HG03103 (cell line): ENCODE data around the gene ABHD3.
"Not testable (repeated sequence)": the region's sequence is repeated elsewhere in the genome, so short reads cannot be mapped to it uniquely, and the experiment has no call there.

Source experiments
- ATAC-seq: cut with Tn5 transposase; IDR thresholded peaks from one replicate; pipeline ENCODE4 v1.9.1; 2021; ENCODE audit warnings: low read depth; ENCODE audit not compliant: unreplicated experiment

Gene ABHD3, protein sequence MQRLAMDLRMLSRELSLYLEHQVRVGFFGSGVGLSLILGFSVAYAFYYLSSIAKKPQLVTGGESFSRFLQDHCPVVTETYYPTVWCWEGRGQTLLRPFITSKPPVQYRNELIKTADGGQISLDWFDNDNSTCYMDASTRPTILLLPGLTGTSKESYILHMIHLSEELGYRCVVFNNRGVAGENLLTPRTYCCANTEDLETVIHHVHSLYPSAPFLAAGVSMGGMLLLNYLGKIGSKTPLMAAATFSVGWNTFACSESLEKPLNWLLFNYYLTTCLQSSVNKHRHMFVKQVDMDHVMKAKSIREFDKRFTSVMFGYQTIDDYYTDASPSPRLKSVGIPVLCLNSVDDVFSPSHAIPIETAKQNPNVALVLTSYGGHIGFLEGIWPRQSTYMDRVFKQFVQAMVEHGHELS

DNA sequence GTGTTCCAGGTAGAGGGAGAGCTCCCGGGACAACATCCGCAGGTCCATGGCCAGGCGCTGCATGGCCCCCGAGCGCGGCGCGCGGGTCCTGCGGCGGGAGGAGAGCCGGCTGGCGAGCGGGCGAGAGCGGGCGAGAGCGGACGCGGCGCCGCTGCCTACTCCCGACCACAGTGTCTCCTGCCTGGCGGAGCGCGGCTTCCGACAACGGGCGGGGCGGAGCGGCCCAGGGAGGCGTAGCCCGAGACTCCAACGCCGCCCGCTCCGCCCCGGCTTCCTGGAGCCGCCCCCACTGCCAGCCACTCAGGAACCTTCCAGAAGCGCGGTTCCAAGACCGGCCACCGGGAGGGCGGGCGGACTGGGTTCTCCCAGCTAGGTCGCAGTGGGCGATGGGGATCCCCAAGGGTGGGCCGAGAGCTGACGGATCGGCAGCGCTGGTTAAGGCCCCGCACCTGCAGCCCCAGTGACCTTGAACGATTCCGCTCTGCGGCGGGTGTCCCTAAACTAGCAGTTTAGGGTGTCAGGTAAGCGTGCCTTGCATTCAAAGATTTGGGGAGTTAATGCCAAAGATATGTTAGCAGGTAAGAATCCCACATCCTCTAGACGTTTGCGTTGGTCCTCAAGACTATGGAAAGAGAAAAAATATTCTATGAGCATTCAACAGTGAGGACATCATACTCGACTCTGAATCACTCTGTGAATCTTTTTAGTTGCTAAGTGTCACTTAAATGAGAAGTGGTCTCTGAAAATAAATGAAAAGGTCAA lies at the start of gene ABHD3:
ABHD3 (minus strand) TSS at position 172 of the 762 bp plus-strand sequence; CDS start at position 63, 109 bp downstream.
- peak; percentile 89 for ATAC-seq

DNA sequence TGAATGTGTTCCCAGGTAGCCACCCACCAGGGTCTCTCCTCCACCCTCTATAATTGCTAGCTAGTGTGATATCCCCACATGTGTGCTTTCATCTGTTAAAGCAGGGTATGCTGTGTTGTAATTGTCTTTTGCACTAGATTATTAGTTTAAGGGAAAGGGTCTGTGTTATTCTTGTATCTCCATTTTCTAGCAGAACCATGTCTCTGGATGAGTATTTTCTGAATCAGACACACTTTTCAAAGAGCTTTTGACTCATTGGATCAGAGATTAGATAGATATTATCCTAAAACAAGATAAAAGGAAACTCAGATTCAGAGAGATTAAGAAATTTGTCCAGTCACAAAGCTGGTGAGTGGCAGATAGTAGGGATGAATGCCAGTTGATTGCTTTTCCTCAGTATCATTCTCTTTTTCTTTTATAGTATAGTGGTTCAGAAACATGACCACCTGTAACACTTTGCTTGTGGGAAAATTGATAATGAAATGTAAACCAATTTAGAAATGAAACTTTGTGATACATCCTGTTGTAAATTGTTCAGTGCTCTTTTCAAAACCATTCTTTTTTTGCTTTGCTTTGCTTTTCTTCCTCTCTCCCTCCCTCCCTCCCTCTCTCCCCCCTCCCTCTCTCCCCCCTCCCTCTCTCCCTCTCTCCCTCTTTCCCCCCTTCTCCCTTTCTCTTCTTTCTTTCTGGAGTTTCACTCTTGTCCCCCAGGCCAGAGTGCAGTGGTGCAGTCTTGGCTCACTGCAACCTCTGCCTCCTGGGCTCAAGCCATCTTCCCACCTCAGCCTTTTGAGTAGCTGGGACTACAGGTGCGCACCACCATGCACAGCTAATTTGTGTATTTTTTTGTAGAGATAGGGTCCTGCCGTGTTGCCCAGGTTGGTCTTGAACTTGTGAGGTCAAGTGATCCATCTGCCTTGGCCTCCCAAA lies 43.5 kb upstream of the ABHD3 start:
- no peak for ATAC-seq

DNA sequence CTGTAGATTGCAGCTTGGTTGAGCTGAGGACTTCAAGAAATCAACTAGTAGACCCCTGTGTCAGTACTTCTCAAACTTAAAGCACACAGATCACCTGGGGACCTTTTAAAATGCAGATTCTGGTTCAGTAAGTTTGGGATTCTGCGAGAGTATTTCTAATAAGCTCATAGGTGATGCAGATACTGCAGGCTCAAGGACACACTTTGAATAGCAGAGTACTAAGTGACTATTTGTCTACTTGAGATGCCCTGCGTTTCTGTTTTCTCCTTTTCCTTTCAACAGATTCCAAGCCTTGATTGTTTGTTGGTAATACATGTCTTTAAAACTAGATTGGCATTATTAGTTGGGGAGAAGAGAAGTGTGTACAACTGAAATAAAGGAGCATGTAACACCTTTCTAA lies 42.7 kb upstream of the ABHD3 start:
- ATAC-seq: no peak

DNA sequence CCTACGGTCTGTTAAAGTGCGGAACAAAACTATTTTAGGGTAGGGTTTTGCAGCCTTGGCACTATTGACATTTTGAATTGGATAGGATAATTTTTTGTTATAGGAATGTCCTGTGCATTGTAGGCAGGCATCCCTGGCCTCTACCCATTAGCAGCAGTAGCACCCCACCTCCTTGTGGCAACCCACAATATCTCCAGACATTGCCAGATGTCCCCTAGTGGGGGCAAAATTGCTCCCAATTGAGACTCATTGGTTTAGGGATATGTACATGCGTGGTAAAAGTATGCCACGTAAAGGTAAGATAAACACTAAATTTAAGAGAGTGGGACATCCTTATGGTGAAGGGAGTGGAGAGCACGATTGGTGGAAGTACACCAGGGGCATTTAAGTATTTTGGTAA lies 40.7 kb upstream of the ABHD3 start:
- ATAC-seq: no peak

DNA sequence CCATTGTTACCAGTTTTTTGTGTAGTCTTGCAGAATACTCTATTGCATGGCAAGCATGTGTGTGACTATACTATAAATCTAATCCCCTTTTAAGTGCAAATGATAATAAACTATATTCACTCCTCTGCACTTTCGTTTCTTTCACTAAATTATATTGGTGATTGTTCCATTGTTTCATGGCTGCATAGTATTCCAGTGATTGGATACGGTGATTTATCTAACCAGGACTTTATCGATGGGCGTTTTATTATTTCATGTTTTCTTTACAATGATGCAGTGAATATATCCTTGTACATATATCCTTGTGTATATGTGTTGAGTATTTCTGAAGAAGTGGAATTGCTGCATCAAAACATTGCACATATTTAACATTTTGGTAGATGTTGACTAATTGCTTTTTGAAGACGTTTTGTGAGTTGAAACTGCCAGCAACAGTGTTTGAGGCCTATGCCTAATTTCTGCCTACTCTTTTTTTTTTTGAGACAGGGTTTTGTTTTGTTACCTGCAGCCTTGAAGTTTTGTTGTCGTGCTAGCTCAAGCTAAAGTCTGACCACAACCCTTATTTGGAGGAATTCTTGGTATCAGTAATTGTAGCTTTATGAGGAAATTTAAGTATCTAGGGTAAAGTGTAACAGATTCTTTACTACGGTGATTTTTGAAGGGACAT lies 38.7 kb upstream of the ABHD3 start:
- no peak for ATAC-seq

DNA sequence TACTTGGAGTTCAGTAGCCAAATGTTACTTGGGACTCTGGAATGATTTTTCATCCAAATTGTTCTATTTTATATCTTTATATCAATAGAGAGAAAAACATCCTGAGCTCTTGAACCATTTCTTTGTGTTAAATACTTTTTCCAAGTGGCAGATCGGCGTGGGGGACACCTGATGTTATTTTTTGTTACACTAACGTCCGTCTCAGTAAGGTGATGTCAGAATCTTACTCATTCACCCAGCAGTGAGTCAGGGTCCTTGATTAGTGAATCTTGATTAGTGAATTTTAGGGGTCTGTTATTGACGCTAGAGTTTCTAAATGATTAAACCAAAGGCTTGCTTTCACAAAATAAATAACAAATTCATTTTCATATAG lies 37.7 kb upstream of the ABHD3 start:
- no peak for ATAC-seq

DNA sequence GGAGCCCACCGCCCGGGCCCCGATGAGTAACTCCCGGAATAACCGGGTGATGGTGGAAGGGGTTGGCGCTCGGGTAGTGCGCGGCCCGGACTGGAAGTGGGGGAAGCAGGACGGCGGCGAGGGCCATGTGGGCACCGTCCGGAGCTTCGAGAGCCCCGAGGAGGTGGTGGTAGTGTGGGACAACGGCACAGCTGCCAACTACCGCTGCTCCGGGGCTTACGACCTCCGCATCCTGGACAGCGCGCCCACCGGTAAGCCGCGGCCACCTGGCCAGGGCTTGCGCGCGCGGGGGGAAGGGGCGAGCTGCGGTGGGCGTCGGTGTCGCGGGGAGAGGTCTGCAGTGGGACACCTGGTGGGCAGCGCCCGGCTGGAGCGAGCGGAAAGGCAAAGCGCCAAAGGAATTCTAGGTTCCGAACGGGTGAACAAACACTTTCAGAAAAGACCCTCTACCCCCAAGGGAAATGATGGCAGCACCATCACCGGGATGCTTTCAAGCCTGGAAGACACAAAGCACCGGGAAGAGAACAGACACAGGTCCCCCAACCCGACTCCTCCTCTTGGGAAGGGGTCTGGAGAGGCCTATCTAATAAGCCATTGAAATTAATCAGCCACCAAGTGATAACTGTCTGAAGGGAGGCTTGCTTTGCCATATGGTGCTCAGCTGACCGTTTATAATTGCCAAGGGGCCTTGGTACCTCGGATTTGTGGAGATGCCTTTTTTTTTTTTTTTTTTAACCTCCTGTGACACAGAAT lies 37.2 kb upstream of the ABHD3 start:
- peak; percentile 13 for ATAC-seq

DNA sequence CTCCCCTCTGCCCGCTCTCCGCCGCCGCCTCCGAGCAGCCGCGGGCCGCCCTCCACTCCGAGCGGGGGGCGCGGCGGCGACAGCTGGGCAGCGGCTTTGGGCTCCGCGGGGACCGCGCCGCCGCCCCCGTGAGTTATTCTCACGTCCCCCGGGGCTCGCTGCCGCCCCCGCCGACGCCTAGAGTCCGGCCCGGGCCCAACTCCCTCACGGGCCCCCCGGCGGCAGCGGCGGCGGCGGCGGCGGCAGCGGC lies 36.7 kb upstream of the ABHD3 start:
- no peak for ATAC-seq

DNA sequence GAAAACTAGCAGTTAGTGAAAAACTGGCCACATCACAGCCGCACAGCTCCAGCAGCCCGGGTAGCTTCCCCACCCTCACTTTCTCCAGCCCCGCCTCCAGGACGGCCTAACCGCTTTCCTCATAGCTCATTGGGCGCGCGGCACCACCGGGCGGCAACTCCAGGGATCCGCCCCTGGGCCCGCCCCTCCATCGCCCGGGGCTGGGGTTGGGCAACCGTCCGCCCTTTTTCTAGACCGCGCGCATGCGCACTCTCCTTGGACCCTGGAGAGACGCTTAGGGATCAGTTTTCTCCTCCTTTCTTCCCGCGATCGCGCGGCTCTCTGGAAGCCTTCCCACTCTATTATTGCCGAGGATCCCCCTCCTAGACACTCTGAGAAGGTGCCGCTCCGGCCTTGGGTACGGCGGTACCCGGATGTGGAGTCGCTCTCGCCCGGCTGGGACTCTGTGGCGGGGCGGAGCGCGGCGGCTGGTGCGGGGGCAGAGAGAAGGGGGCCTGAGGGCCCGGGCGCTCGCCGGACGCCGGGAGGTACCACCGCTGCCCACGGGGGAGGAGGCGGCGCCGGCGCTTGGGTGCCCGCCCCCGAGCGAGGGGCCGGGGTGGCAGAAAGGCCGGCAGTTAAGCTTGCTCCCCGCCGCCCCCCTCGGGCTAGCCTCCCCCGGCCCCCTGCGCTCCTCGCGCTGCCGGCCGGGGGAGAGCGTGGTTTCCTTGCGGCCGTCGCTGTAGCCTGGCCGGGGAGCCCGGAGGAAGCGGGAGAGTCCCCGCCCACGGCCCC lies 36.2 kb upstream of the ABHD3 start, which contains the start of gene MIB1:
MIB1 (plus strand) TSS at position 255 of the 774 bp plus-strand sequence. CDS start 792 bp downstream, outside the sequence.
- peak; percentile 96 for ATAC-seq

DNA sequence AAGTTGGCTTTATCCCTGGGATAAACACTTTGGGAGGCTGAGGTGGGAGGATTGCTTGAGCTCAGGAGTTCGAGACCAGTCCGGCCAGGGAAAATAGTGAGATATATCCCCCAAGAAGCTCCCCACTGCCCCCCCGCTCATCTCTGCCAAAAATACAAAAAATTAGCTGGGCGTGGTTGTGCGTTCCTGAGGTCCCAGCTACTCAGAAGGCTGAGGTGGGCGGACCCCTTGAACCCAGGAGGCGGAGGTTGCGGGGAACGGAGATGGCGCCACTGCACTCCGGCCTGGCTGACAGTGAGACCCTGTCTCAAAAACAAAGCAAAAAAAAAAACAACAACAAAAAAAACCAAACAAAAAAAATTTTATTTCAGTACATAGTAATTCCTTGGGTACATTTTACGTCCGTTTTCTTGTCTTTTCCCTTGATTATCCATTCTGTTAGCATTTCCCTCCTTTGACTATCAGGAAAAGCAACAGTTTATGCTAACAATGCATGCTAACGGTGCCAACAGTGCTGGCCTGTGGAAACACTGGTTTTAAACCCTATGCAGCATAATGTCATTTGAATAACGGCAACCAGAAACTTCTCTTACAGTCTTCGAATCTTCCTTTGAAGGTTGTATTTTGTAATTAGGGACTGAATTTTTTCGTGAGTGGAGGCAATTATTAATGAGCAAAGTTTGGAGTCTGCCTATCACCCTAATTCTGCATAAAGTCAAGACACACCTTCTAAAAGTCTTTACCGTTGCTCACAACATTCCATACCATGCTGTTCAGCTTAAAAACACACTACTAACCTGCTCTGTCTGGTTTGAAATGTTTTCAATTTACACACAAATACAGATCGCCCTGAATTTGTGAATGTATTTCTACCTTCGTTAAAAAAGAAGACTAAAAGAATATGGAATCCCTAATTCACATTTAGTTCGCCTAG lies 35.3 kb upstream of the ABHD3 start:
- ATAC-seq: peak; percentile 17

DNA sequence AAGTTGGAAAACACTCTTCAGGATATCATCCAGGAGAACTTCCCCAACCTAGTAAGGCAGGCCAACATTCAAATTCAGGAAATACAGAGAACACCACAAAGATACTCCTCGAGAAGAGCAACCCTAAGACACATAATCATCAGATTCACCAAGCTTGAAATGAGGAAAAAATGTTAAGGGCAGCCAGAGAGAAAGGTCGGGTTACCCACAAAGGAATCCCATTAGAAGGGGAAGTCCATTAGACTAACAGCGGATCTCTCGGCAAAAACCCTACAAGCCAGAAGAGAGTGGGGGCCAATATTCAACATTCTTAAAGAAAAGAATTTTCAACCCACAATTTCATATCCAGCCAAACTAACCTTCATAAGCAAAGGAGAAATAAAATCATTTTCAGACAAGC lies 32.4 kb upstream of the ABHD3 start:
- ATAC-seq: not testable (repeated sequence)

DNA sequence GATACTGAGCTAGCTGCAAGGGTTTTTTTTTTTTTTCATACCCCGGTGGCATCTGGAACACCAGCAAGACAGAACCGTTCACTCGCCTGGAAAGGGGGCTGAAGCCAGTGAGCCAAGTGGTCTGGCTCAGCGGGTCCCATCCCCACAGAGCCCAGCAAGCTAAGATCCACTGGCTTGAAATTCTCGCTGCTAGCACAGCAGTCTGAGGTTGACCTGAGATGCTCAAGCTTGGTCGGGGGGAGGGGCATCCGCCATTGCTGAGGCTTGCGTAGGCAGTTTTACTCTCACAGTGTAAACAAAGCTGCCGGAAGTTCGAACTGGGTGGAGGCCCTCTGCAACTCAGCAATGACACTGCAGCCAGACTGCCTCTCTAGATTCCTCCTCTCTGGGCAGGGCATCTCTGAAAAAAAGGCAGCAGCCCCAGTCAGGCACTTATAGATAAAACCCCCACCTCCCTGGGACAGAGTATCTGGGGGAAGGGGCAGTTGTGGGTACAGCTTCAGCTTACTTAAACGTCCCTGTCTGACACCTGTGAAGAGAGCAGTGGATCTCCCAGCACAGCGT lies 31.0 kb upstream of the ABHD3 start:
- ATAC-seq: no peak

DNA sequence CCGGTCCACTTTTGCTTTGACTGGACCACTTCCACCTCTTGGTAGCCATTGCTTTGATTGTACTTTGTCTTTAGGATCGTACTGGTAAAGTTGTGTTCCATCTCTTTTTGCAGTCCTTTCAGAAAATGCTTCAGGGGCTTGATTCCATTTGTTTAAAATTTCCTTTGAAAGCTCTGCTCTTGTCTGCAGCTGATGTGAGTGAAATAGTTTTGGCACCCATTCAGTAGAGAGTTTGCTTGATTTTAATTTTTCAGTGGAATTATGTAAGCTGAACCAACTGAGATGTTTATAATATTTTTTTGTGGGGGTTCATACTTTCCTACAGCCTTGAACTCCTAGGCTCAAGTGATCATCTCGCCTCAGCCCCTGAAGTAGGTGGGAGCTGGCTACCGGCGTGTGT lies 28.4 kb upstream of the ABHD3 start:
- no peak for ATAC-seq

DNA sequence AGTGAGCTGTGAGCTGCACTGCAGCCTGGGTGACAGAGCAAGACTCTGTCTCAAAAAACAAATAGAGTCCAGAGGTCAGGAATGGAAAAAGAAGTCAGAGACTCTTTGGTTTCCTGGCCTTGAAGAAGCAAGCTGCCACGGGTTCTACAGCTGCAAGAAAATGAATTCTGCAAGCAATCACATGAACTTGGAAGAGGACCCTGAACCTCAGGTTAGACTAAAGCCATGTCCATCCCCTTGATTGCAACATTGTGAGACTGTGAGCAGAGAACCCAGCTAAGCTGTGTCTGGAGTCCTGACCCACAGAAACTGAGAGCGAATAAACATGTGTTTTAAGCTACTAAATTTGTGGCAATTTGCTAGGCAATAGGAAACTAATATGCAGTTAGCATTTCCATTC lies 23.1 kb upstream of the ABHD3 start:
- no peak for ATAC-seq

DNA sequence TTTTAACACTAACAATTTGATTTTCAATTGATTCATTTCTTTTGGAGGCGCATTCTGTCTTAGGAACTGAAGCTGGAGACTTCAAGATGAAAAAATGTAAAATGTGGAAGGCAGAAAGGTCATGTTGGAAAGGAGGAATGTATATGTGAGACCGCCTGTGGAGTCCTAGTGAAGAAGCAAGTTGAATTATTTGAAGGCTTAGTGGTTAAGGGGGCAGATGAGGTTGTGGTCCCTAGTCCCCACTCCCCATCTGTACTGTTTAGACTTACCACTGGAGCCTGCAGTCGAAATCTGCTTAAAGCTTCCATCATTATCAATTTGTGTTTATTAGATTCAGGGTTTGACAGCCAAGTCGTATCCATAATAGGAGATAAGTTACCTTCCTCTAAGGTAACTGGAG lies 20.6 kb upstream of the ABHD3 start:
- ATAC-seq: no peak

DNA sequence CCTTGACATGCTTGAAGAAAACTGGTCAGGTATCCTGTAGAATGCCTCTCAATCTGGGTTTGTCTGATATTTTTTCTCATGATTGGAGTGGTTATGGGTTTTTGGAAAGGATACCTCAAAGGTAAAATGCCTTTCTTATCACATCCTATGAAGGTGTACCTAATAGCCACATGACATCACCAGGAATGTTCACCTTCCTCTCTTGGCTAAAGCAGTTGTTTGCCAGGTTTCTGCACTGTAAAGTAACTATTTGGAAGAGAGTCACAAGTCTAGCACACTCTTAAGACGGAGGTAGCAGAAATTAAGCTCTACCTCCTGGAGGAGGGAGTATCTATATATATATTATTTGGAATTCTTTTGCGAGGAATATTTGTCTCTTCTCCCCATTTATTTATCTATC lies 18.1 kb upstream of the ABHD3 start:
- ATAC-seq: no peak

DNA sequence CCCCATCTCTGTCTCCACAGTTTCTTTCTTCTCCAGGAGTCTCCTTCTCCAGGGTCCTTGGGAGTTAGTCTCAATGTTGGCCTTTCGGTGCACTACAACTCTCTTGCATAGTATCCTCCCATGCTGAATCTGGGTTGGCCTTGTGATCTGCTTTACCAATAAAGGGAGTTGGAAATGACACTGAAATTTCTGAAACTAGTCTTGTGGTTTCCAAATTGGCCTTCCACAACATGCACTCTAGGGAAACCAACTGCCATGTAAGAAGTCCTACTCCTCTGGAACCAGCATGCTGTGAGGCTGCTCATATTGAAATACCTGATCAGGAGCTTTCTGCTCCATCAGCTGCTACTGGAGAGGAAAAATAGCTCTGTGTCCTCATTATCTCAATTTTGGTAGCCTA lies 9.9 kb upstream of the ABHD3 start:
- no peak for ATAC-seq

DNA sequence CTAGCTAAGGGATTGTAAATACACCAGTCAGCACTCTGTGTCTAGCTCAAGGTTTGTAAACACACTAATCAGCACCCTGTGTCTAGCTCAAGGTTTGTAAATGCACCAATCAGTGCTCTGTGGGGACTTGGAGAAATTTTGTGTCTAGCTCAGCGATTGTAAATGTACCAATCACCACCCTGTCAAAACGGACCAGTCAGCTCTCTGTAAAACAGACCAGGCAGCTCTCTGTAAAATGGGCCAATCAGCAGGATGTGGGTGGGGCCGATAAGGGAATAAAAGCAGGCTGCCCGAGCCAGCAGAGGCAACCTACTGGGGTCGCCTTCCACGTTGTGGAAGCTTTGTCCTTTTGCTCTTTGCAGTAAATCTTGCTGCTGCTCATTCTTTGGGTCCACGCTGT lies 2.6 kb upstream of the ABHD3 start:
- ATAC-seq: not testable (repeated sequence)
